ENCODE data around the gene GPR89B.
"Not testable (repeated sequence)": the region's sequence is repeated elsewhere in the genome, so short reads cannot be mapped to it uniquely, and the experiment has no call there.

Gene GPR89B

GRCh38 chr1:148027004-148027403 is 98.8 kb downstream of the GPR89B start:
- DNase-seq (ENCODE audit: low read depth in 4 of 4, low spot score in 1 of 4) = not testable (repeated sequence)

- DNase-seq (ENCODE audit: low read depth in 4 of 4, low spot score in 1 of 4) = not testable (repeated sequence)
Observed at GRCh38 chr1:148032247-148032646, 104.0 kb downstream of the GPR89B start.

GRCh38 chr1:148032690-148033089 is 104.5 kb downstream of the GPR89B start:
- DNase-seq (ENCODE audit: low read depth in 4 of 4, low spot score in 1 of 4) = not testable (repeated sequence)

GRCh38 chr1:148033147-148033546 is 104.9 kb downstream of the GPR89B start:
- not testable (repeated sequence) for DNase-seq (ENCODE audit: low read depth in 4 of 4, low spot score in 1 of 4)

- not testable (repeated sequence) for DNase-seq (ENCODE audit: low read depth in 4 of 4, low spot score in 1 of 4)
Observed at GRCh38 chr1:148037850-148038461, 109.7 kb downstream of the GPR89B start.

DNA sequence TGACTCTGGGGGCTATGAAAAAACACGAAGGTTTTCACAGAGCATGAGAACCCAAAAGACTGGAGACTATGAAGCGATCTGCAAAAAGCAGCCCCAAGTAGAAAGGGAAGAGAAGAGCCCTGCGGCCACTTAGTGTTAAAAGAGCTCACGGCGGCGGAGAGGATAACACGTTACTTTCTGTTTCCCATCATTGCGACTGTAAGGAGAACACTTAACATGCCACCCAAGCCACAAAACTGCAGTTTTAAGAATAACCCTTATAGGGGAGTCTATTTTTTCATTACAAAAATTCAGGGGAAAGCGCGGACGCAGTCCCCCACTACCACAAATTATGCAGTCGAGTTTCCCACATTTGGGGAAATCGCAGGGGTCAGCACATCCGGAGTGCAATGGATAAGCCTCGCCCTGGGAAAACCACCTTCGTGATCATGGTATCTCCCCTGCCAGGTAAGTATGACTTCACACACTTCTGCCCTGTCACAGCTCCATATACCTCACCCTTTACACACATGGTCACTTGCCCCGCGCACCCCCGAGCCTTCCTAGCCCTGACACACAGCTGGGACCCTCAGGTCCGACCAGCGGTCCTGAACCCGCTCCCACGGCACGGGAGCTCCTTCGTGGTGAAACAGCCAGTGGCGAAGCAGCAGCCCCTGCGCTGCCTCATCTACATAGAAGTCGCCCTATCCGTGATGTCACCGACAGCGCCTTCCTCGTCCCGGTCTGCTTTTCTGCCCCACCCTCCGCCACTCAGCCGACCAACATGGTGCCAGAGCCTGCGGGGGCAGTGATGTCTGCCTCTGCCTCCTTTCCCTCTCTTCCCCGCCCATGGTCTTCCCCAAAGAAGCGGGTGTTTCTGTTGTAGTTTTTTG is 110.5 kb downstream of the GPR89B start:
- peak in 3 of 4 experiments; percentile 37 to 53 (median 49) for DNase-seq (ENCODE audit: low read depth in 4 of 4, low spot score in 1 of 4)
